DND-41 (cell line): ENCODE data around the gene AFF3.
"Not testable (repeated sequence)": the region's sequence is repeated elsewhere in the genome, so short reads cannot be mapped to it uniquely, and the experiment has no call there.

Experiments
- ATAC-seq: fragments of 200-7000 bp; cut with Tn5 transposase; 3 replicates; pipeline ENCODE4 v1.9.1; 2021; ENCODE audit warnings: low read depth; ENCODE audit not compliant: insufficient read depth
- DNase-seq: peaks from one replicate; pipeline ENCODE4 v3.0.0-alpha.2; 2020
- H2AFZ ChIP-seq: 2 replicates; pipeline ENCODE4 v1.6.0; 2012; ENCODE audit warnings: low read depth, low read length
- H3K27ac ChIP-seq: 2 replicates; pipeline ENCODE4 v1.5.1; 2012; ENCODE audit warnings: low read length, inconsistent platforms
- H3K27me3 ChIP-seq: fragments of 200-600 bp; sonication (generic); 2 replicates; pipeline ENCODE4 v1.6.0; 2012; ENCODE audit warnings: low read length, mild to moderate bottlenecking, inconsistent platforms; ENCODE audit not compliant: insufficient read depth, poor library complexity
- H3K36me3 ChIP-seq: 2 replicates; pipeline ENCODE4 v1.5.1; 2012; ENCODE audit warnings: low read length, inconsistent platforms; ENCODE audit not compliant: insufficient read depth
- H3K4me1 ChIP-seq: 2 replicates; pipeline ENCODE4 v1.5.1; 2012; ENCODE audit warnings: mild to moderate bottlenecking, low read length; ENCODE audit not compliant: insufficient read depth
- H3K4me2 ChIP-seq: 2 replicates; pipeline ENCODE4 v1.6.0; 2012; ENCODE audit warnings: mild to moderate bottlenecking, moderate library complexity, low read length, inconsistent platforms; ENCODE audit not compliant: insufficient read depth
- H3K4me3 ChIP-seq, 2 experiments: fragments of 200-600 bp in 1 of 2; shearing (Covaris generic) in 1 of 2; 2 replicates each; pipeline ENCODE4 v1.5.1; 2012 to 2016; ENCODE audit warnings: inconsistent platforms in 2 of 2, low read length in 2 of 2, mild to moderate bottlenecking in 2 of 2, low read depth in 1 of 2, moderate library complexity in 1 of 2
- H3K79me2 ChIP-seq: 2 replicates; pipeline ENCODE4 v1.6.0; 2012; ENCODE audit warnings: low read length, inconsistent platforms; ENCODE audit not compliant: insufficient read depth
- H3K9ac ChIP-seq: 2 replicates; pipeline ENCODE4 v1.6.0; 2012; ENCODE audit warnings: low read depth, mild to moderate bottlenecking, inconsistent platforms, low read length, moderate library complexity
- H3K9me3 ChIP-seq: 2 replicates; pipeline ENCODE4 v1.5.1; 2012; ENCODE audit warnings: low read length, moderate library complexity, mild to moderate bottlenecking, inconsistent platforms; ENCODE audit not compliant: insufficient read depth, severe bottlenecking
- H4K20me1 ChIP-seq: 2 replicates; pipeline ENCODE4 v1.6.0; 2012; ENCODE audit warnings: low read length; ENCODE audit not compliant: insufficient read depth
- EZH2 ChIP-seq: IDR thresholded peaks from 3 replicates; pipeline ENCODE4 v1.6.1; 2012; ENCODE audit warnings: borderline replicate concordance, low read depth, mild to moderate bottlenecking, moderate library complexity, low read length, inconsistent platforms; ENCODE audit not compliant: severe bottlenecking
- TF ChIP-seq, protein P1 (sequence below): IDR thresholded peaks from 2 replicates; pipeline ENCODE4 v1.5.1; 2012; ENCODE audit warnings: borderline replicate concordance, low read length, moderate library complexity, mild to moderate bottlenecking; ENCODE audit not compliant: poor library complexity, severe bottlenecking; ENCODE audit errors: extremely low read depth

The AFF3 gene

DNA sequence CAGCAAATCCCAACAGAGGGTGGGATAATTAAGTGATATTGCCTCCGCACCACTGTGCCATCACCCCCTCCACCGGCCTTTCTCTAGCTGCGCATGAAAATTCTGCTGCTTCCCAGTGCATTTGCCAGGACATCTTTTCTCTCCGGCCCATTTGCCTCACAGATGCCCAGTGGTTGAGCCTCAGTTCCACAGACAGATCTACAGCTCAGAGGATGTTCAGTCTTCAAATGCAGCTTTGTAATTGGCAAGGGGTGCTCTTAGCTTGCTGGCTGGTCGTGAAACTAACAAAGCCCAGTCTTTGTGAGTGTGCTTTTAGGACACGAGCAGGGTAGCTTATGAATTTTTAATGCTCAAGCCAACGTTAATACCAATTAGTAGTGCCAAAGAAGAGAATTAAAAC lies 399.2 kb downstream of the AFF3 start:
- H3K4me1 ChIP-seq = no peaks in the 10 kb centered on the region
- ATAC-seq (no peak), DNase-seq (no peak)
- no peaks in the 10 kb centered on the region for H3K79me2 ChIP-seq
- no peaks in the 10 kb centered on the region for H4K20me1 ChIP-seq
- H3K36me3 ChIP-seq = peaks cover 14% of the 10 kb centered on the region; the same call in 1 of the 2 replicates
- no peak overlapping the region for H3K9ac ChIP-seq
- no peaks in the 10 kb centered on the region for H3K27me3 ChIP-seq
- no peak overlapping the region for H3K4me3 ChIP-seq
- H3K4me2 ChIP-seq = no peak overlapping the region
- H2AFZ ChIP-seq = no peak overlapping the region
- H3K27ac ChIP-seq = no peak overlapping the region
- H3K9me3 ChIP-seq = no peaks in the 10 kb centered on the region
- no peak for TF ChIP-seq EZH2
- TF ChIP-seq, protein P1, sequence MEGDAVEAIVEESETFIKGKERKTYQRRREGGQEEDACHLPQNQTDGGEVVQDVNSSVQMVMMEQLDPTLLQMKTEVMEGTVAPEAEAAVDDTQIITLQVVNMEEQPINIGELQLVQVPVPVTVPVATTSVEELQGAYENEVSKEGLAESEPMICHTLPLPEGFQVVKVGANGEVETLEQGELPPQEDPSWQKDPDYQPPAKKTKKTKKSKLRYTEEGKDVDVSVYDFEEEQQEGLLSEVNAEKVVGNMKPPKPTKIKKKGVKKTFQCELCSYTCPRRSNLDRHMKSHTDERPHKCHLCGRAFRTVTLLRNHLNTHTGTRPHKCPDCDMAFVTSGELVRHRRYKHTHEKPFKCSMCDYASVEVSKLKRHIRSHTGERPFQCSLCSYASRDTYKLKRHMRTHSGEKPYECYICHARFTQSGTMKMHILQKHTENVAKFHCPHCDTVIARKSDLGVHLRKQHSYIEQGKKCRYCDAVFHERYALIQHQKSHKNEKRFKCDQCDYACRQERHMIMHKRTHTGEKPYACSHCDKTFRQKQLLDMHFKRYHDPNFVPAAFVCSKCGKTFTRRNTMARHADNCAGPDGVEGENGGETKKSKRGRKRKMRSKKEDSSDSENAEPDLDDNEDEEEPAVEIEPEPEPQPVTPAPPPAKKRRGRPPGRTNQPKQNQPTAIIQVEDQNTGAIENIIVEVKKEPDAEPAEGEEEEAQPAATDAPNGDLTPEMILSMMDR = no peak

DNA sequence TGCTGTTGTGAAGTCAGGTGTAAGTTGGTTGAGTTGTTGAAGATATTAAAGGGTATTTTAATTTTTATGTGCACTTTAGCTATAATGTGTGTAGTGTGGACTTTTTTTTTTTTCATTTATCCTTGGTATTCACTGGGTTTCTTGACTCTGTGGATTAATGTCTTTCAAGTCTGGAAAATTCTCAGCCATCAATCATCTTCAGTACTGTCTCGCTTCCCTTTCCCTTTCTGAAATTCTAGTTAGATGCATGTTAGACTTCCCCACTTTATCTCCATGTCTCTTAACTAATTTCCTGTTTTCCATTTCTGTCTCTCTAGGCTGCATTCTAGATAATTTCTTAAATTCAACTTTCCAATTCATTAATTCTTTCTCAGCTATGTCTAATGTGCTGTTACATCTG lies 404.9 kb downstream of the AFF3 start:
- no peak overlapping the region for H3K4me2 ChIP-seq
- H3K79me2 ChIP-seq = no peaks in the 10 kb centered on the region
- H3K36me3 ChIP-seq = peaks cover 6% of the 10 kb centered on the region; the same call in 1 of the 2 replicates
- no peak overlapping the region for H3K9ac ChIP-seq
- TF ChIP-seq, protein P1 = no peak
- no peak for TF ChIP-seq EZH2
- ATAC-seq (no peak), DNase-seq (no peak)
- H4K20me1 ChIP-seq = no peaks in the 10 kb centered on the region
- H2AFZ ChIP-seq = no peak overlapping the region
- no peak overlapping the region for H3K4me3 ChIP-seq
- H3K9me3 ChIP-seq = no peaks in the 10 kb centered on the region
- H3K27me3 ChIP-seq = no peaks in the 10 kb centered on the region
- H3K27ac ChIP-seq = no peak overlapping the region
- H3K4me1 ChIP-seq = no peaks in the 10 kb centered on the region

DNA sequence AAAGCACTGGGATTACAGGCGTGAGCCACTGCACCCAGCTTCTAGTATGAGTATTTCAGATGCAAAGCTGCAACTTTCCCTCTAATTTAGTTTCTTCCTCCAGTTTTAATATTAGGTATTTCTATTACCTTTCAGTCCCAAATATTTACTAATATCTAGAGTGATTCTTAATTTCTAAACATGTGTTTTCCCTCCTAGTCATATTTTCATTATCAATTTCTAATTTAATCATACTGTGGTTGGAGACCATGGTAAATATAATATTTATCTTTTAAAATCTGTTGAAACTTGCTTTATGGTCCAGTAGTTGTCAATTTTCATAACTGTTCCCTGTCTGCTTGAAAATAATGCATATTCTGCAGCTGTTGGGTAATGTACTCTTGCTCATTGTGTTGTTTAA lies 406.6 kb downstream of the AFF3 start:
- Histone ChIP-seq H2AFZ (no peak overlapping the region), H3K9ac (no peak overlapping the region), H3K4me1 (no peaks in the 10 kb centered on the region), H3K4me2 (no peak overlapping the region), H3K4me3 (no peak overlapping the region), H3K79me2 (no peaks in the 10 kb centered on the region), H3K9me3 (no peaks in the 10 kb centered on the region), H3K27ac (no peak overlapping the region), H4K20me1 (no peaks in the 10 kb centered on the region), H3K27me3 (no peaks in the 10 kb centered on the region), H3K36me3 (no peaks in the 10 kb centered on the region)
- no peak for ATAC-seq
- no peak for DNase-seq
- TF ChIP-seq, protein P1 = no peak

DNA sequence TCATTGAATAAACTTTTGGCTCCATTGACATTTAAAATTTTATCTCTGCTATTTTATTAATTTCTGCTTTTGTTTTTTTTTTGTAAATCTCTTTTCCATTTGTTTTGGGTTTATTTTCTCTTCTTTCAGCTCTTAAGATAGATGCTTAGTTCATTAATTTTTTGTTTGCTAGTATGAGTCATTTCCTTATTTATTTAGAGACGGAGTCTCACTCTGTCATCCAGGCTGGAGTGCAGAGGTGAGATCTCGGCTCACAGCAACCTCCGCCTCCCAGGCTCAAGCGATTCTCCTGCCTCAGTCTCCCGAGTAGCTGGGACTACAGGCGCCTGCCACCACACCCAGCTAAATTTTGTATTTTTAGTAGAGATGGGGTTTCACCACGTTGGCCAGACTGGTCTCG lies 407.1 kb downstream of the AFF3 start:
- not testable (repeated sequence) for H3K36me3 ChIP-seq, H3K27me3 ChIP-seq, H2AFZ ChIP-seq, H3K4me3 ChIP-seq, DNase-seq, H3K9me3 ChIP-seq, H3K4me2 ChIP-seq, H3K9ac ChIP-seq, H3K4me1 ChIP-seq, H4K20me1 ChIP-seq, H3K27ac ChIP-seq, ATAC-seq, H3K79me2 ChIP-seq
